GM19455 (cell line): ENCODE measurements around the gene TTLL6.
"Not testable (repeated sequence)": the region's sequence is repeated elsewhere in the genome, so short reads cannot be mapped to it uniquely, and the experiment has no call there.

Experiments used
- ATAC-seq: cut with Tn5 transposase; IDR thresholded peaks from one replicate; pipeline ENCODE4 v1.9.1; 2021; ENCODE audit not compliant: unreplicated experiment

The TTLL6 gene

DNA sequence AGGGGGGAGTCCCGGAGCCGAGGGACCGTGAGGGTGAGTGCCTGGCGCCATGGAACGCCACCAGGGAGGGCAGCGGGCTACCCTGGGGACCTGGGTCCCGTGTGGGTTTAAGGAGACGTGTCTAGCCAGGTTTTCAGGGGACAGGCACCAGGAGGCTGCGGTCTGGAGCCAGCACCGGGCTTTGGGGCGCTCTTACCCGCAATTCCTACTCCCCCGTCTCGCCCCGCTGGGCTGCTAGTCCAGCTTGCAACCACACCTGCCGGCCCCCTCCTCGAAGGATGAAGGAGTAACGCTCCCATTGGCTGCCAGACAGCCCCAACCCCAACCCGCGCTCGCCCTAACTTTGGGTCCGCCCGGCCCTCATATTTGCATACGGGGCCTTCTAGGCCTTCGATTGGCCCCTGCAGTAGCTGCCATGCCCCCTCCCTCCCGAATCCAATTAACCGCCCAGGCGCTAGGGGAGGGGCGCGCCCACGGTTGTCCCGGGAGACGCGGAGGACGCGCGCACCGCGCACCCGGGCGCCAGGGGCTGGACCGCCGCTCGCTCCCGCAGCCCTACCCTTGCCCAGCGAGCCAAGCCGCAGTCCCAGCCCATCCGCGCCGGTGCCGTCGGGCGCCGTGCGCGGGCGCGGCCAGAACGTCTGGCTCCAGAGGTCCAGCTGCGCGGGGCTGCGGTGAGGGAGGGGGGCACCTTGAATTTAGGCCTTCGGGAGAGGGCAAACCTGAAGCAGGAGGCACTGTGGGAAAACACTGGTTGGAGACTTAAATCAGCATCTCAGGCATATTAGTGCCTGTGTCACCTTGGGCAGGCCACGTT lies at the start of gene TTLL6:
TTLL6 (minus strand) TSS at position 456 of the 817 bp plus-strand sequence; CDS start at position 299, 157 bp downstream.
- no peak for ATAC-seq

DNA sequence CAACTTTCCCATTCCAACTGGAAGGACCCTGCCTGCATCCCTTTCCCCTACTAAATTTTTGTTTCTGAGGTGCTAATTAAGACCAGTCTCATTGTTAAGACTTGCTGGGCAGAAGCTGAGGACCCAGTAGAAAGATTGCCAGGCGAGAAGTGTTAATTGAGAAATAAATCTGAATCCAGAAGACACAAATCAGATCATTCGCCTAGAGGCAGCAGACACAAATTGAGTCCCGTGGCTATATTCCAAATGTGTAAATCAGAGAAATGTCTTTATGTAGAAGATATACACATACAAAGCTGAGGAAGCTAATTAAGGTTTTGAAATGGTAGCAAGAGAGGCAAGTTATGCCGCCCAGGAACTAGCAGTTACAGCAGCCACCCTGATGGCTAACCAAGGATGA lies 43.4 kb upstream of the TTLL6 start:
- no peak for ATAC-seq

DNA sequence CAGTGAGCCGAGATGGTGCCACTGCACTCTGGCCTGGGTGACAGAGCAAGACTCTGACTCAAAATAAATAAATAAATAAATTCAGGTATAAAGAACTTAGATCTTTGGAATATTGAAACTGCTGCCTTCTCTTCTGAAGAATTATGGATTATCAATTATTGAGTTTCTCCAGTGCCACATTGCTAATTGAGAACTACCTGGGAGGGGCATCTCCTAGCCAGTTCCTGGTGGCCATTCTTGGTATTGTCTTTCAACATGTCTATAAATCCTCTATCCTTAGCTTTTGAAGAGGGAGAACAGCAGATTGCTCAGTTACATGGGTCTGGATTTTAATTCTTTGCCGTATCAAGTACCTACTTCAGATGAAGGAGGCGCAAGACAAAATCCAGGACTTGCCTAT lies 43.0 kb upstream of the TTLL6 start:
- no peak for ATAC-seq

DNA sequence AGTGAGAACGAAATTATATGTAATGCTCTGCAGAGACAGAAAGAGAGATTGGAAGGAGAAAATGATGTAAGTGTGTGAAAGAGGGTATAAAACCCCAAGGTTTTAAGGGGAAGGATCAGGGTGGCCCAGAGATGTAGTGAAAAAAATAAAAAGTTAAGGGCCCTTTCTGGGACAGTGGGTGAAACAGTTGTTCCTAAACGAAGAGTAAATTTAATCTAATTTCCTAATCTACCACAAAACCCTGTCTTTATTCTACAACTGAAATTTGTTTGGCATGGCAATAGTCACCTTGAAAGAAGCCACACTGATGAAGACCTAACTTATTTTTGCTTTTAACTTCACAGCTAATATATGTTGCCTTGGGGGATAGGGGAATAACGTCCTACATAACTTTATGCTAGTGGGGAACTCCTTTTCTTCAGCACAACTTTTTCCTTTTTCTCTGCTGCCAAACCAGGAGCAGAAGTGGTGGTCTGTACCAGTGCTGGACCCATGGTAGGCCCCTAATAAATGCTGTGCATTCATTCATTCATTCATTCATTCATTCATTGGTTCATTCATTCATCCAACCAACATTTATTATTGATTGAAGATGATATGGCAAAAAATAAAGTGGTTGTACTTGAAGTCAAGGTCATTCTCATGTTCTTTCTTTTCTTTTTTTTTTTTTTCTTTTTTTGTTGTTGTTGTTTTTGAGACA lies 39.2 kb upstream of the TTLL6 start:
- no peak for ATAC-seq

DNA sequence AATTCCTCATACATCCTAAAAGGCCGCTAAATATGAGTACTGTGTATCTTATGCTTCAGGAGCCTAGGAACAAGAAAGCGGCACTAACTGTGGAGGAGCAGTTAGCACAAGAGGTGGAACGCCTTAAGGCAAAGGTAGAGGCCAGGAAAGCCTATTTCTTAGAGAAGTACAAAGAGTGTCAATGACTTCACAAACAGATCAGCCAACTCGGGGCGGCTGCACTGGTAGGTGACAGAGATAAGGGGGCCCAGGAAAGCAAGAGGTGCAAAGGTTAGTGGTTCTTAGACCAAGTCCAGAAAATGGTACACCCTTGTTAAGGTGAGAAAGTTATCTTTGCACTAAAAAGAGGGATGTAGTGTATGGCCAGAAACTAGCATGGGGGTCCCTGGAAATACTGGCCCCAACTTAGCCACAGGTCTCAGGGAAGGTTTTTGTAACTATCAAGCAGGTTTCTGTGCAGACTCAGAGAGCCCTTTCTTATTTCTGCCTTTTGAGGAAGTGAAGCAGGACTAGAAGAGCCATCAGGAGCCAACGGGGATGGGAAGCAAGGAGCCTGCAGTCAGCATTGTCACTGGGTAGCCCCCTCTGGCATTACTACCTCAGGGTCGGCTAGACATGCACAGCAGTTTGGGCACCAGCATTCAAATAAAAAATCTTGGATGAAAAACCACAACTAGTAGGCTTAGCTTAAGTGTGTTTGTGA lies 37.9 kb upstream of the TTLL6 start:
- no peak for ATAC-seq

DNA sequence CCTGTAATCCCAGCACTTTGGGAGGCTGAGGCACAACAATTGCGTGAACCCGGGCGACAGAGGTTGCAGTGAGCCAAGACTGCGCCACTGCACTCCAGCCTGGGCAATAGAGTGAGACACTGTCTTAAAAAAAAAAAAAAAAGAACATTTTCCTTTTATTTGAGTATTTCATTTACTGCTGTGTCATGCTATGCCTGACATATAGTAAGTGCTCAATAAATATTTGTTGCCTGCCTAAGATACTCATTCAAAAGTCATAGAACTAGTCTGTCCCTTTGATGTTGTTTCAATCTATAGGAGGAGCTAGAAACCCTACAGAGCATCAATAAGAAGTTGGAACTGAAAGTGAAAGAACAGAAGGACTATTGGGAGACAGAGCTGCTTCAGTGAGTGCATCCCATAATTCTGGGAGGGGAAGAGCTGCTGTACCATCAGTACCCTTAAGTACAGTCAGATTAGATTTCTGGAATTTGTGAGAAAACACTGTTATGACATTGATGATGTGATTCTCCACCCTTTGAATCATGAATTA lies 33.8 kb upstream of the TTLL6 start:
- ATAC-seq: no peak

DNA sequence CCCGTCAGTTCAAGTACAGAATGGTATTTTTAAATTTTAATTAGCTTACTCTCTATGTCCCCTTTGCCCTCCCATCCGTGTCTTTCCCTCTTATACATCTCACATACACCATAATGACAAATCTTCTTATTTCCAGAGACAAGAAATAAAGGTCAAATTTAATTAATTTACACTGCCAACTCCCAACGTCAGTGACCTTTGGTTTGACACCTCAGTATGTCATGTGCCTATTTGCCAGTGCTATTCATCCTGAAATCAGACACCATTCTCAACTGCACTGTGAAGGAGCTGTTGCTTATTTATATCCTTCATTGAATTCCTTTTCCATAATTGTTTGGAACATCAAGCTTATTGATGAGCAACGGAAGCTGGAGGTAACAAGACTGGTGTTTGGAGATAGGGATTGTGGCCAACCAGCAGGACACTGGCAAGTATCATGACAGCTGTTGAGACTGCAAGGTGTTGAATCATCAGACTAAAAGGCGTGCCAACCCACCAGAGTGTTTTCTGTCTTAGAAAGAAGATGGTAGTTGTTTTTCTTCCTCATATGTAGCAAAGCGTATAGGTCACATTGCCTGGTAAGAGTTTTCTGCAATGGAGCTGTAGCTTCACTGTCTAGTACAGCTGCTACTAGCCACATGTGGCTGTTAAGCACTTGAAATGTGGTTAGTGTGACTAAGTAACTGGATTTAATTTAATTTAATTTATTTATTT lies 26.3 kb upstream of the TTLL6 start:
- ATAC-seq: no peak

DNA sequence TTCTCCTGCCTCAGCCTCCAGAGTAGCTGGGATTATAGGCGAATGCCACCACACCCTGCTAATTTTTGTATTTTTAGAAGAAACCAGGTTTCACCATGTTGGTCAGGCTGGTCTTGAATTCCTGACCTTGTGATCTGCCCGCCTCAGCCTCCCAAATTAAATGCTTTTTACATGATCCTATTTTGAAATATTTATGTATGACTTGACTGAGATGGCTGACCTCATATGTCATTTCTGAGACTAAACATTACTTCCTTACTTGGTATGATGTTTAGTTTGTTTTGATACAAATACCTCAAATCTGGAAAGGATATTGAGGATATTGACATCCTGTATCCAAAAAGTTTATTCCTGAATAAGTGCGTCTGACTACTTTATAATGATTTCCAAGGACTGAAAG lies 25.7 kb upstream of the TTLL6 start:
- no peak for ATAC-seq

DNA sequence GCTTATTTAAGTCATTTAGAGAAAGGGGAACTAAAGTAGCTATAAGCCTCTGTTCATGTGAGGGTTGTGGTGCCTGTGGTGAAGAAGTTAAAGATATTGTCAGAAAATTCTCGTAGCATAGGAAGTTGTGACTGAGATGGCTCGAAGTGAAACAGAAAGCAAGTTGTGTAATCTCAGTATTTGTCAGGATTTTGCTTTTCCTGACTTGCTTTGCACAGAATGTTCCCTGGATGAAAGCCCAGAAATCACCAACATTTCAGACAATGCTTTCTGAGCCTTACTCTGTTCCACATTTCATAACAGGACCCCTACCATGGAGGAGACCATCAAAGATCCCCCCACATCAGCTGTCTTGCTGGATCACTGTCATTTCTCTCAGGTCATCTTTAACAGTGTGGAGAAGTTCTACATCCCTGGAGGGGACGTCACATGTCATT lies 24.4 kb upstream of the TTLL6 start:
- ATAC-seq: peak; percentile 65

DNA sequence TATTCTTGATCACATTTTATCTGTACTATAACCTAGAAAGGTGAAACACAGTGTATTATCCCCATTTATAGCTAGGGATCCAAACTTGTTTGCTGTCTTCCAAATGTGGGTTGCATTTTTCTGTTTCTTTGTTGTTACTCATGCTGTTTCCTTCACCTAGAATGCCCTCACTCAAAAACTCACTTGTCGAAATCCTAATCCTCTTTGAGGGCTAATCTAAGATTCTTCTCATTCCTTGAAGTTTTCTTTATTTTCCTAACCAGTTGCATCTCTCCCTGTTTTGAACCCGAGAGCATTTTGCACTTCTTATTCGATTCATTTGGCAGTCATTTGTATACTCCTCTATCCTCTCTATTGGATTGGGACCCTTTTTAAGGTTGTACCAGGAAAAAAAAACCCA lies 23.4 kb upstream of the TTLL6 start:
- ATAC-seq: no peak

DNA sequence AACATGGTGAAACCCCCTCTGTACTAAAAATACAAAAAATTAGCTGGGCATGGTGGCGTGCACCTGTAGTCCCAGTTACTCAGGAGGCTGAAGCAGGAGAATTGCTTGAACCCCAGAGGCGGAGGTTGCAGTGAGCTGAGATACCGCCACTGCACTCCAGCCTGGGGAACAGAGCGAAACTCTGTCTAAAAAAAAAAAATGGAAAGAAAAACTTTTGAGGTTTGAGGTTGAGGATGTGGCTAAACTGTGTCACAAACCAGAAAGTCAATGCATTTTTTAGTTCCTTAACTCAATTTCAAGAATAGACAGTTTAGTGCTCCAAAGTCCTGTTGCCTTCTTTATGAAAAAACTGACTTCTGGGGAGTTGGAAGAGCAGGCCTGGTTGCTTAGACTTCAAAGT lies 20.4 kb upstream of the TTLL6 start:
- ATAC-seq: not testable (repeated sequence)

DNA sequence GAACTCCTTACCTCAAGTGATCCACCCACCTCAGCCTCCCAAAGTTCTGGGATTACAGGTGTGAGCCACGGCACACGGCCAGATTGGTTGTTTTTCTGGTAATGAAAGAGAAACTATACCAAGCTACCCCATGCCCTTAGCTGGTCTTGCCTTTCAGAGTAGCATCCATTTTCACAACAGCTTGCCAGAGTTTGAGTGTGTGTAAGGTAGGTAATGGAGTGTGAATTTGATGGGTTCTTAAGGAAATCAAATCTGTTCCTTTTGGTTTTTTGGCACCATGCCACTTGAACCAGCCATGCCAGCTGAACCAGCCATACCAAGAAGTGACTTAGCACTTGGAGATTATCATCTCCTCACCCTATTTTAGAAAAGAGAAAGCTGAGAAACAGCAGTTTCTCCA lies 18.9 kb upstream of the TTLL6 start:
- no peak for ATAC-seq

DNA sequence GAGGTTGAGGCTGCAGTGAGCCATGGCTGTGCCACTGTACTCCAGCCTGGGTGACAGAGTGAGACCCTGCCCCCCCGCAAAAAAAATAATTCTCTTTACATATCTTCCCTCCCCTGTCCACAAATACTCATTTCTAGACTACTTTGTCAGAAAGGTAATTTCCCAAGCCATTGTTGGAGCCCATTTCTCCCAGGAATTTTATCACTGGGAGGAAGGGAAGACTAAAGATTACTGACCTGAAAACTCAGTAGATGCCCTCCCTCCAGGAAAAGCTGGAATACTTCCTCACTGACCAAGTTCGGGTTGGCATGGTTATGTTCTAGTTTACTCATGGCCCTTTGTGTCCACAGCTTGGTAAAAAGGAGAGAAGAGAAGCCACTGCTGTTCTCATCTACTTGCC lies 17.9 kb upstream of the TTLL6 start:
- no peak for ATAC-seq

DNA sequence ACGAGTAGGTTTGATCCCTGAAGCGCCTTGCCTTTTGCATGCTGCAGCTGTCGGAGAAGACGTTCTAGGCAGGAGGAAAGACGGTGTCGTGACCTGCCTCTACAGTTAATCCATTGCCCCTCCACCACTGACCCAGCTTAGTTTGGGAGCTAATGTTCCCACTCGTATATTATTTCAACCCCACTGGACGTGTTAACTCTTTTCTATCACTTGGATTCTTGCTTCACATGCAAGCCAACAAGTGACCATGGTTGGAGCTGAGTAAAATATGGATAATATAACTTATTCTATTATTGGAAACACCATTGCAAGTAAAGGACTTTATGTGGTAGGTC lies 14.5 kb upstream of the TTLL6 start:
- ATAC-seq: no peak

DNA sequence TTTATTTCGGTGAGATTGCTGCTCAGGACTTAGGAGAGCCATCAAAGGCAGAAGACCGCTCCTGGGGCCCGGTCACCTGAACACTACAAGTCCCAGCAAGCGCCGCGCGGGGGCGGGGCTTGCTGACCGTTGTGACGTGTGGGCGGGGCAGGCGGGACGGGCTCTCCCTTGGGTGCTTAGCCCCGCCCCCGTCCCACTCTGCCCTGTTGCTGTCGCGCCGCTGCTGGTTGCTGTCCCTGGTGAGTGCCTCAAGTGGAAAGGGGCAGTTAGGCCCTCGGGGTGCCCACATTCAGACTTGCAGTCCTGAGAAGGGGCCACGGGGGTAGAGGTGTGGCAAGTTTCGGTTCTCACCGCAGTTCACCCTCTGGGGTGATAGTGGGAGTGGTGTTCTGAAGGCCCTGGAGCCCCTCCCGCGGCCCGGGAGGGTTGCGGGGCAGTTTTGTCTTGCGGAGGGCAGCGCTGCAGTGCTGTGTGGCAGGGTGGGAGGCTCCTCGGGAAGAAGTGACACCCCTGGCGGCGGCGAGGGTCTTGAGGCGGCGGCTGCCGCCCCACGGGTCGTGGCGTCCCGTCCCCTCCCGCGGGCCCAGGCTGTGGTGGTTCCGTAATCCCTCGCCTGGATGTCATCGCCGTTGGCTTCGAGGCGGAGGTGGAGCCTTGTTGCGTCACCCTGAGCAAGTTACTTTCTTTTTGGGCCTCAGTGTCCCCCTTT lies 14.0 kb upstream of the TTLL6 start, which contains the start of gene CALCOCO2:
CALCOCO2 (plus strand) TSS at position 196 of the 709 bp plus-strand sequence. CDS start 10,673 bp downstream, outside the sequence.
- ATAC-seq: peak; percentile 85

DNA sequence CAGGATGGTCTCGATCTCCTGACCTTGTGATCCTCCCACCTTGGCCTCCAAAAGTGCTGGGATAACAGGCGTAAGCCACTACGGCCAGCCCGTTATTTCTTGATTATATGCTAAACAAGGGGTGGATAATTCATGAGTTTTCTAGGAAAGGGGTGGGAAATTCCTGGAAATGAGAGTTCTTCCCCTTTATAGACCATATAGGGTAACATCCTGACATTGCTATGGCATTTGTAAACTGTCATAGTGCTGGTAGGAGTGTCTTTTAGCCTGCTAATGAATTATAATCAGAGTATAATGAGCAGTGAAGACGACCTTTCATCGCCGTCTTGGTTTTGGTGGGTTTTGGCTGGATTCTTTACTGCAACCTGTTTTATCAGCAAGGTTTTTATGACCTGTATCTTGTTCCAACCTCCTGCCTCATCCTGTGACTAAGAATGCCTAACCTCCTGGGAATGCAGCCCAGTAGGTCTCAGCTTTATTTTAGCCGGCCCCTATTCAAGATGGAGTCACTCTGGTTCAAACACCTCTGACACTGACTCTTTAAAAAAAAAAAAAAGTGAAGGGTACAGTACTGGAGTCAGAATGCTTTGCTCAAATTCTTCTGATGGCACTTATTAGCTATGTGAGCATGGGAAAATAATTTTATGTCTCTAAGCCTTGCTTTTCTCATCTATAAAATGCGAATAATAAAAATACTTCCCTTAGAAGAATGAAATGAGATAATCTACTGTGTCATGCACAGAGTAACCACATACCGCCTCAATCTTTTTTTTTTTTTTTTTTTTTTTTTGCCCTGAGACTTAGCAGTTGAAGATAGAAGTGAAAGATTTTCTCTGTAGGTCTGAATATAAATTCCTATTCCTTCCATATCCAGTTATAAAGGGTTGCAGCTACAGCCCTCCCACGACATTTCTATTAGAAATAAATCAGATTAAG lies 8.7 kb upstream of the TTLL6 start:
- ATAC-seq: no peak

DNA sequence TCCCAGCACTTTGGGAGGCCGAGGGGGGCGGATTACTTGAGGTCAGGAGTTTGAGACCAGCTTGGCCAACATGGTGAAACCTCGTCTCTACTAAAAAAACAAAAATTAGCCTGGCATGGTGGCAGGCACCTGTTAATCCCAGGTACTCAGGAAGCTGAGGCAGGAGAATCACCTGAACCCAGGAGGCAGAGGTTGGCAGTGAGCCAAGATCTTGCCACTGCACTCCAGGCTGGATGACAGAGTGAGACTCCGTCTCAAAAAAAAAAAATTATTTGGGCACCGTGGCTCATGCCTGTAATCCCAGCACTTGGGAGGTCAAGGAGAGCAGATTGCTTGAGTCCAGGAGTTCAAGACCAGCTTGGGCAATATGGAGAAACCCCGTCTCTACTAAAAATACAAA lies 3.9 kb upstream of the TTLL6 start:
- not testable (repeated sequence) for ATAC-seq

DNA sequence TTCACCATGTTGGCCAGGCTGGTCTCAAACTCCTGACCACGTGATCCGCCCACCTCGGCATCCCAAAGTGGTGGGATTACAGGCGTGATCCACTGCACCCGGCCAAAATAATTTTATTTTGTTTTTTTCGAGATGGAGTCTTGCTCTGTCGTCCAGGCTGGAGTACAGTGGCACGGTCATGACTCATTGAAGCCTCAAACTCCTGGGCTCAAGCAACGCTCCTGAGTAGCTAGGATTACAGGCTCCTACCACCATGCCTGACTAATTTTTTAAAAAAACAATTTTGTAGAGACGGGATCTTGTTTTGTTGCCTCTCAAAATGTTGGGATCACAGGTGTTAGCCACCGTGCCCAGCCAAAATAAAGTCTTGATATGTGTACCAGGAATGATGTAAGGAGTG lies 2.4 kb upstream of the TTLL6 start:
- no peak for ATAC-seq

DNA sequence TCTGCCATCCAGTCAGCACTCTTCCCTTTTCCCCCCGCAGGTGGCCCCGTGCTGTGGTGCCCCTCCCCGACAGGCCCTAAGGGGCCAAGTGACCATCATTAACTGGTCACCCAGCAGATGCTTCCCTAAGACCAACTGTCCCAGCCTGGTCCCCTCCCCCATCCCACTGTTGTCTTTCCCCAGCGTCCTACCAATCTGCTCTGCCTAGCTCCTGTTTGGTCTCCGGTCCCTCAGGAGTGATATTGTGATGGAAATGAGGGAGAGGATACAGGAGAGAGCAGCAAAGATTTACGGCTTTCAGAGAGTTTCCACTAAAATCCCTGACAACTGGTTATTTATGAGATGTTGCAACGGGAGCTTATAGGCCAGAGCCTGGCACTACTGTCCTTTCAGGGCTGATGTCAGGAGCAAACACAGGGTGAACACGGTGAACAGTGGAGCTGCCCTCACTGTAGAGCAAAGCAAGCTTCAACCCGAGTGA lies 1.4 kb upstream of the TTLL6 start:
- ATAC-seq: no peak
